Measurements from ENCODE around the gene RAB22A. TPM values are rescaled to one million over a fixed set of nuclear protein-coding genes. Genes with fewer than 3 reads are reported as not detected.

Gene RAB22A
- total RNA-seq, 1 donor from 2014 or later: 24.2 TPM

- Histone ChIP-seq H3K27me3 (no peaks in the 10 kb centered on the region), H3K27ac (no peak overlapping the region), H3K4me1 (no peaks in the 10 kb centered on the region), H3K4me3 (no peak overlapping the region), H3K36me3 (peaks cover 44% of the 10 kb centered on the region), H3K9me3 (no peaks in the 10 kb centered on the region)
- no peak for ATAC-seq
- intact Hi-C loops (cut with DNase I): no loop called here
- DNase-seq: no peak
- no peak for TF ChIP-seq CTCF (IDR thresholded peaks at IDR 0.05)
These were observed 40.1 kb downstream of the RAB22A start for GRCh38 chr20:58349570-58349969.

- no peak for TF ChIP-seq CTCF (IDR thresholded peaks at IDR 0.05)
- intact Hi-C loops (cut with DNase I): no loop called here
- no peaks in the 10 kb centered on the region for H3K4me1 ChIP-seq
- ATAC-seq (no peak), DNase-seq (no peak)
- H3K36me3 ChIP-seq: peaks cover 49% of the 10 kb centered on the region
- H3K27me3 ChIP-seq: no peaks in the 10 kb centered on the region
- H3K27ac ChIP-seq: no peak overlapping the region
- H3K4me3 ChIP-seq: no peak overlapping the region
- H3K9me3 ChIP-seq: no peaks in the 10 kb centered on the region
These were observed 43.0 kb downstream of the RAB22A start for GRCh38 chr20:58352468-58352867.

- no peak overlapping the region for H3K4me3 ChIP-seq
- TF ChIP-seq CTCF (IDR thresholded peaks at IDR 0.05): no peak
- DNase-seq (no peak), ATAC-seq (no peak)
- no peak overlapping the region for H3K27ac ChIP-seq
- peaks cover 81% of the 10 kb centered on the region for H3K36me3 ChIP-seq
- H3K4me1 ChIP-seq: peaks cover 6% of the 10 kb centered on the region
- no peaks in the 10 kb centered on the region for H3K9me3 ChIP-seq
- no peaks in the 10 kb centered on the region for H3K27me3 ChIP-seq
- intact Hi-C loops (cut with DNase I): no loop called here
These were observed 49.9 kb downstream of the RAB22A start for GRCh38 chr20:58359441-58359840.

- Histone ChIP-seq H3K36me3 (peaks cover 78% of the 10 kb centered on the region), H3K9me3 (no peaks in the 10 kb centered on the region), H3K4me1 (peaks cover 6% of the 10 kb centered on the region), H3K4me3 (no peak overlapping the region), H3K27ac (no peak overlapping the region), H3K27me3 (no peaks in the 10 kb centered on the region)
- ATAC-seq: no peak
- no peak for TF ChIP-seq CTCF (IDR thresholded peaks at IDR 0.05)
- no peak for DNase-seq
- intact Hi-C loops (cut with DNase I): no loop called here
These were observed 51.4 kb downstream of the RAB22A start for GRCh38 chr20:58360936-58361335.

- TF ChIP-seq CTCF (IDR thresholded peaks at IDR 0.05): no peak
- H3K4me1 ChIP-seq: peaks cover 6% of the 10 kb centered on the region
- H3K4me3 ChIP-seq: no peak overlapping the region
- ATAC-seq (no peak), DNase-seq (no peak)
- intact Hi-C loops (cut with DNase I): no loop called here
- H3K27ac ChIP-seq: no peak overlapping the region
- H3K9me3 ChIP-seq: no peaks in the 10 kb centered on the region
- H3K36me3 ChIP-seq: peaks cover 78% of the 10 kb centered on the region
- H3K27me3 ChIP-seq: no peaks in the 10 kb centered on the region
These were observed 52.1 kb downstream of the RAB22A start for GRCh38 chr20:58361481-58362205.

- Histone ChIP-seq H3K4me3 (no peak overlapping the region), H3K27ac (no peak overlapping the region), H3K36me3 (peaks cover 78% of the 10 kb centered on the region), H3K9me3 (no peaks in the 10 kb centered on the region), H3K4me1 (peaks cover 6% of the 10 kb centered on the region), H3K27me3 (no peaks in the 10 kb centered on the region)
- DNase-seq (no peak), ATAC-seq (no peak)
- intact Hi-C loops (cut with DNase I): no loop called here
- no peak for TF ChIP-seq CTCF (IDR thresholded peaks at IDR 0.05)
These were observed 52.6 kb downstream of the RAB22A start for GRCh38 chr20:58362206-58362516.

Data from upper lobe of right lung (tissue), 1 donor.